Measurements from ENCODE around the gene PLPP3. TPM values are rescaled to one million over a fixed set of nuclear protein-coding genes. Genes with fewer than 3 reads are reported as not detected.
A peak's percentile ranks its signal among the peaks of the same experiment; 100 is the strongest.

The PLPP3 gene
- total and polyA plus RNA-seq, 2 experiments from 2014 or later = 41.9 to 61.9 TPM

DNA sequence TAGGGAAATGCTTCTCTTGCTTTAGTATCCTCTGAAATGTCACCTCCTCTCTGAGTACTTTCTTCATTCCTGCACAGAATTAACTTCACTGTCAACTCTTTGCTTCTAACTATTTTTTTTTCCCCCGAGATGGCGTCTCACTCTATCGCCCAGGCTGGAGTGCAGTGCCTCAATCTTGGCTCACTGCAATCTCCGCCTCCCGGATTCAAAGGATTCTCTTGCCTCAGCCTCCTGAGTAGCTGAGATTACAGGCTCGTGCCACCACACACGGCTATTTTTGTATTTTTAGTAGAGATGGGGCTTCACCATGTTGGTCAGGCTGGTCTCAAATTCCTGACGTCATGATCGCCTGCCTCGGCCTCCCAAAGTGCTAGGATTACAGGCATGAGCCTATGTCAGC lies 1.4 kb upstream of the PLPP3 start (continued):
- no peak for TF ChIP-seq REST (IDR thresholded peaks at IDR 0.05; ENCODE audit: unreplicated experiment)

DNA sequence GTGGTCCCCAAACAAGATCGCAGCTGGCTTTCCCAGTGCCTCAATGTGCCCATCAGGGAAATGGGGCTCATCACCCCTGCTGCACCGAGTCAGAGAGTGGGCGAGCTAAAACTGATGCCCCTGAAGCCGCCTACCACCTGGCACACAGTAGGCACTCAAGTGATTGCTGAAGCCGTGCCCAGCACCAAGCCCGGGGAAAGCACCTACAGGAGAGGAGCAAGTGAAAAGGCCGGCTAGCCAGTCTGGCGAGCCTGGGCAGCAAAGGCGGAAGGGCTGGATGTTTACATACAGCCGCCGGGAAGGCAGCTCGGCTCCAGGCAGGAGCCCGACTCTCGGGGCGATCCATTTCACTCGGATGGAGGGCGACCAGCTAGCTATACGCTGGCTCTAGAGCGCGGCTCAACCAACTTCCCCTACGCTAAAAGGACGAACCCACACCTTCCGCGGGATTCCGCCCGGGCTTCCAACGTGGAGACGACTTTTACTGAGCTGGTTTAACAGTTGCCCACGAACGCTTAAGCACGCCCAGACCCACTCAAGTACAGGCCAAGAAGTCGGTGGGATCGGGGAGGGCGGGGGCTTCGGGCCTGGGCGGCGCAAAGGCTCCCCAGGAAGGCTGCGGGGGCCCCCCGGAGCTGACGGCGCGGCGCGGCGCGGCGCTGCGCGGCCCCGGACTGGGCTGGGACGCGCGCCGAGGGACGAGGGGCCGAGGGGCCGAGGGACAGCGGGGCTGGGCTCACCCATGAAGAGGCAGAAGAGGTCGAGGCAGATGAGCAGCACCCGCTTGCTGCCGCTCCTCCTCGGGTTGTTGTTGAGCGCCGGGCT lies 1.0 kb downstream of the PLPP3 start:
- peak; percentile 26 for ATAC-seq
- no peak overlapping the region for H2AFZ ChIP-seq
- Mint-ChIP-seq H3K36me3 (ENCODE audit: low read depth) (peaks cover 3% of the 10 kb centered on the region; the same call in 1 of the 3 replicates), H3K4me3 (peak overlapping the region; percentile 94), H3K27ac (peak overlapping the region; percentile 94), H3K9me3 (no peaks in the 10 kb centered on the region), H3K4me1 (peaks cover 46% of the 10 kb centered on the region), H3K27me3 (ENCODE audit: insufficient read depth, low read depth, poor library complexity) (peaks cover 8% of the 10 kb centered on the region)
- peaks cover 14% of the 10 kb centered on the region; the same call in 1 of the 2 replicates for H4K20me1 ChIP-seq (replicated peaks; ENCODE audit: insufficient read depth)
- peaks cover 67% of the 10 kb centered on the region for H3K79me2 ChIP-seq (replicated peaks; ENCODE audit: insufficient read depth)
- peak overlapping the region; percentile 82 for H3K4me3 ChIP-seq
- H3F3A ChIP-seq (replicated peaks; ENCODE audit: low read depth) = no peaks in the 10 kb centered on the region
- no peak overlapping the region; the same call in 1 of the 2 replicates for H3K27ac ChIP-seq (ENCODE audit: low read depth)
- no peaks in the 10 kb centered on the region for H3K27me3 ChIP-seq (ENCODE audit: insufficient read depth)
- no peaks in the 10 kb centered on the region for H3K9me2 ChIP-seq (ENCODE audit: insufficient read depth)
- peak overlapping the region; percentile 76 for H3K4me2 ChIP-seq
- peaks cover 51% of the 10 kb centered on the region for H3K4me1 ChIP-seq (ENCODE audit: insufficient read depth)
- no peaks in the 10 kb centered on the region for H3K36me3 ChIP-seq (ENCODE audit: insufficient read depth)
- peak; percentile 65 for DNase-seq (ENCODE audit: low spot score)
- TF ChIP-seq CTCF (conservative IDR thresholded peaks at IDR 0.05; ENCODE audit: low read depth in 2 of 2) (no peak), REST (IDR thresholded peaks at IDR 0.05; ENCODE audit: unreplicated experiment) (no peak), CREB1 (CRISPR knock-in tag; IDR thresholded peaks at IDR 0.05; ENCODE audit: low read depth) (no peak), JUNB (IDR thresholded peaks at IDR 0.05; ENCODE audit: unreplicated experiment) (no peak), EZH2phosphoT487 (IDR thresholded peaks at IDR 0.05; ENCODE audit: unreplicated experiment) (no peak), ZNF331 (CRISPR knock-in tag; IDR thresholded peaks at IDR 0.05; ENCODE audit: low read depth) (no peak)
- TF ChIP-seq, protein P1, sequence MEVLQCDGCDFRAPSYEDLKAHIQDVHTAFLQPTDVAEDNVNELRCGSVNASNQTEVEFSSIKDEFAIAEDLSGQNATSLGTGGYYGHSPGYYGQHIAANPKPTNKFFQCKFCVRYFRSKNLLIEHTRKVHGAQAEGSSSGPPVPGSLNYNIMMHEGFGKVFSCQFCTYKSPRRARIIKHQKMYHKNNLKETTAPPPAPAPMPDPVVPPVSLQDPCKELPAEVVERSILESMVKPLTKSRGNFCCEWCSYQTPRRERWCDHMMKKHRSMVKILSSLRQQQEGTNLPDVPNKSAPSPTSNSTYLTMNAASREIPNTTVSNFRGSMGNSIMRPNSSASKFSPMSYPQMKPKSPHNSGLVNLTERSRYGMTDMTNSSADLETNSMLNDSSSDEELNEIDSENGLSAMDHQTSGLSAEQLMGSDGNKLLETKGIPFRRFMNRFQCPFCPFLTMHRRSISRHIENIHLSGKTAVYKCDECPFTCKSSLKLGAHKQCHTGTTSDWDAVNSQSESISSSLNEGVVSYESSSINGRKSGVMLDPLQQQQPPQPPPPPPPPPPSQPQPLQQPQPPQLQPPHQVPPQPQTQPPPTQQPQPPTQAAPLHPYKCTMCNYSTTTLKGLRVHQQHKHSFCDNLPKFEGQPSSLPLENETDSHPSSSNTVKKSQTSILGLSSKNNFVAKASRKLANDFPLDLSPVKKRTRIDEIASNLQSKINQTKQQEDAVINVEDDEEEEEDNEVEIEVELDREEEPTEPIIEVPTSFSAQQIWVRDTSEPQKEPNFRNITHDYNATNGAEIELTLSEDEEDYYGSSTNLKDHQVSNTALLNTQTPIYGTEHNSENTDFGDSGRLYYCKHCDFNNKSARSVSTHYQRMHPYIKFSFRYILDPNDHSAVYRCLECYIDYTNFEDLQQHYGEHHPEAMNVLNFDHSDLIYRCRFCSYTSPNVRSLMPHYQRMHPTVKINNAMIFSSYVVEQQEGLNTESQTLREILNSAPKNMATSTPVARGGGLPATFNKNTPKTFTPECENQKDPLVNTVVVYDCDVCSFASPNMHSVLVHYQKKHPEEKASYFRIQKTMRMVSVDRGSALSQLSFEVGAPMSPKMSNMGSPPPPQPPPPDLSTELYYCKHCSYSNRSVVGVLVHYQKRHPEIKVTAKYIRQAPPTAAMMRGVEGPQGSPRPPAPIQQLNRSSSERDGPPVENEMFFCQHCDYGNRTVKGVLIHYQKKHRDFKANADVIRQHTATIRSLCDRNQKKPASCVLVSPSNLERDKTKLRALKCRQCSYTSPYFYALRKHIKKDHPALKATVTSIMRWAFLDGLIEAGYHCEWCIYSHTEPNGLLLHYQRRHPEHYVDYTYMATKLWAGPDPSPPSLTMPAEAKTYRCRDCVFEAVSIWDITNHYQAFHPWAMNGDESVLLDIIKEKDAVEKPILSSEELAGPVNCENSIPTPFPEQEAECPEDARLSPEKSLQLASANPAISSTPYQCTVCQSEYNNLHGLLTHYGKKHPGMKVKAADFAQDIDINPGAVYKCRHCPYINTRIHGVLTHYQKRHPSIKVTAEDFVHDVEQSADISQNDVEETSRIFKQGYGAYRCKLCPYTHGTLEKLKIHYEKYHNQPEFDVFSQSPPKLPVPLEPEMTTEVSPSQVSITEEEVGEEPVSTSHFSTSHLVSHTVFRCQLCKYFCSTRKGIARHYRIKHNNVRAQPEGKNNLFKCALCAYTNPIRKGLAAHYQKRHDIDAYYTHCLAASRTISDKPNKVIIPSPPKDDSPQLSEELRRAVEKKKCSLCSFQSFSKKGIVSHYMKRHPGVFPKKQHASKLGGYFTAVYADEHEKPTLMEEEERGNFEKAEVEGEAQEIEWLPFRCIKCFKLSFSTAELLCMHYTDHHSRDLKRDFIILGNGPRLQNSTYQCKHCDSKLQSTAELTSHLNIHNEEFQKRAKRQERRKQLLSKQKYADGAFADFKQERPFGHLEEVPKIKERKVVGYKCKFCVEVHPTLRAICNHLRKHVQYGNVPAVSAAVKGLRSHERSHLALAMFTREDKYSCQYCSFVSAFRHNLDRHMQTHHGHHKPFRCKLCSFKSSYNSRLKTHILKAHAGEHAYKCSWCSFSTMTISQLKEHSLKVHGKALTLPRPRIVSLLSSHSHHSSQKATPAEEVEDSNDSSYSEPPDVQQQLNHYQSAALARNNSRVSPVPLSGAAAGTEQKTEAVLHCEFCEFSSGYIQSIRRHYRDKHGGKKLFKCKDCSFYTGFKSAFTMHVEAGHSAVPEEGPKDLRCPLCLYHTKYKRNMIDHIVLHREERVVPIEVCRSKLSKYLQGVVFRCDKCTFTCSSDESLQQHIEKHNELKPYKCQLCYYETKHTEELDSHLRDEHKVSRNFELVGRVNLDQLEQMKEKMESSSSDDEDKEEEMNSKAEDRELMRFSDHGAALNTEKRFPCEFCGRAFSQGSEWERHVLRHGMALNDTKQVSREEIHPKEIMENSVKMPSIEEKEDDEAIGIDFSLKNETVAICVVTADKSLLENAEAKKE (CRISPR knock-in tag; IDR thresholded peaks at IDR 0.05) = no peak
